ENCODE measurements around the gene AHNAK.

The AHNAK gene

DNA sequence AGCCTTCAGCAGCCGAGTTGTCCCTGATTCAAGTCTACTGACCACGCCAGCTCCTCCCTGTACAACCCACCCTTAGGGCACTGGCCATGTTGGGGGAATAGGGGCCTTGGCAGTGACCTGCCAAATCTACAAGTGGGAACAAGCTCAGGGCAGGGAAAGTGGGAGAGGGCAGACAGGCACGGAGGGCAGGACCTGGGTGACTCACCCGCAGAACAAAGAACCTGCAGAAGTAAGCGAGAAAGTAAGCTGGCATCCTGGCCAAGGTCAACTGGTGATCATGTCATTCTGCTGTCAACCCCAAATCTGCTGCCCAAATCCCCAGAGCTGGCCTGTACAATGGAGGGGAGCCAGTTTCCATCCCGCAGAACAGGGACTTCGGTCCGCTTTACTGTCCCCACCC lies 135.6 kb downstream of the AHNAK start:
- no peak overlapping the region for H2AFZ ChIP-seq (ENCODE audit: low read depth)
- no peaks in the 10 kb centered on the region for H3K4me1 ChIP-seq (ENCODE audit: low read depth, poor library complexity, severe bottlenecking)
- H3K27ac ChIP-seq = no peak overlapping the region
- no peak overlapping the region for H3K4me2 ChIP-seq
- no peak overlapping the region for H3K9ac ChIP-seq
- TF ChIP-seq, protein P1, sequence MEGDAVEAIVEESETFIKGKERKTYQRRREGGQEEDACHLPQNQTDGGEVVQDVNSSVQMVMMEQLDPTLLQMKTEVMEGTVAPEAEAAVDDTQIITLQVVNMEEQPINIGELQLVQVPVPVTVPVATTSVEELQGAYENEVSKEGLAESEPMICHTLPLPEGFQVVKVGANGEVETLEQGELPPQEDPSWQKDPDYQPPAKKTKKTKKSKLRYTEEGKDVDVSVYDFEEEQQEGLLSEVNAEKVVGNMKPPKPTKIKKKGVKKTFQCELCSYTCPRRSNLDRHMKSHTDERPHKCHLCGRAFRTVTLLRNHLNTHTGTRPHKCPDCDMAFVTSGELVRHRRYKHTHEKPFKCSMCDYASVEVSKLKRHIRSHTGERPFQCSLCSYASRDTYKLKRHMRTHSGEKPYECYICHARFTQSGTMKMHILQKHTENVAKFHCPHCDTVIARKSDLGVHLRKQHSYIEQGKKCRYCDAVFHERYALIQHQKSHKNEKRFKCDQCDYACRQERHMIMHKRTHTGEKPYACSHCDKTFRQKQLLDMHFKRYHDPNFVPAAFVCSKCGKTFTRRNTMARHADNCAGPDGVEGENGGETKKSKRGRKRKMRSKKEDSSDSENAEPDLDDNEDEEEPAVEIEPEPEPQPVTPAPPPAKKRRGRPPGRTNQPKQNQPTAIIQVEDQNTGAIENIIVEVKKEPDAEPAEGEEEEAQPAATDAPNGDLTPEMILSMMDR (conservative IDR thresholded peaks at IDR 0.05; ENCODE audit: low read depth, low read length) = no peak
- H3K27me3 ChIP-seq (ENCODE audit: insufficient read depth, low read depth) = no peaks in the 10 kb centered on the region
- H3K36me3 ChIP-seq (ENCODE audit: insufficient read depth) = no peaks in the 10 kb centered on the region
- no peaks in the 10 kb centered on the region for H4K20me1 ChIP-seq (ENCODE audit: insufficient read depth)
- H3K79me2 ChIP-seq (ENCODE audit: insufficient read depth, low read depth) = no peaks in the 10 kb centered on the region
- H3K4me3 ChIP-seq (IDR thresholded peaks at IDR 0.05; ENCODE audit: insufficient read depth, low read depth, low read length) = no peak overlapping the region

DNA sequence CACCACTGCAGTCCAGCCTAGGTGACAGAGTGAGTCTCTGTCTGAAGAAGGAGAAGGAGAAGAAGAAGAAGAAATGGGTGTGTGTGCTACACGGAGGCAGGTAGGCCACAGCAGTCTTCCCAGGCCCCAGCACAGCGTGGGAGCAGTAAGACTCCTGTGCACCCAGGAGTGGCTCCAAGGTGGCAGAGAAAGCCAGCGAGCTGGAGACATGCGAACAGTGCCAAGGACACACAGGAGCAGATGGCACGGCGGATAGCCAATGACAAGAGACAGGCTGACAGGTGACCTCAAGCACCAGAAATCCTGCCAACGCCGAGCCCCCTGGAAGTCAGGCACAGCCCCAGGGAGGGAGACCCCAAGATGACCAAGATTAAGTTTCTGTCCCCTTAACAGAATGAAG lies 136.8 kb downstream of the AHNAK start:
- Histone ChIP-seq H3K79me2 (ENCODE audit: insufficient read depth, low read depth) (no peaks in the 10 kb centered on the region), H3K4me2 (no peak overlapping the region), H3K36me3 (ENCODE audit: insufficient read depth) (no peaks in the 10 kb centered on the region), H3K27ac (no peak overlapping the region), H3K9ac (no peak overlapping the region), H4K20me1 (ENCODE audit: insufficient read depth) (no peaks in the 10 kb centered on the region), H2AFZ (ENCODE audit: low read depth) (no peak overlapping the region), H3K4me1 (ENCODE audit: low read depth, poor library complexity, severe bottlenecking) (no peaks in the 10 kb centered on the region), H3K4me3 (IDR thresholded peaks at IDR 0.05; ENCODE audit: insufficient read depth, low read depth, low read length) (no peak overlapping the region), H3K27me3 (ENCODE audit: insufficient read depth, low read depth) (no peaks in the 10 kb centered on the region)
- TF ChIP-seq, protein P1 (conservative IDR thresholded peaks at IDR 0.05; ENCODE audit: low read depth, low read length) = no peak

DNA sequence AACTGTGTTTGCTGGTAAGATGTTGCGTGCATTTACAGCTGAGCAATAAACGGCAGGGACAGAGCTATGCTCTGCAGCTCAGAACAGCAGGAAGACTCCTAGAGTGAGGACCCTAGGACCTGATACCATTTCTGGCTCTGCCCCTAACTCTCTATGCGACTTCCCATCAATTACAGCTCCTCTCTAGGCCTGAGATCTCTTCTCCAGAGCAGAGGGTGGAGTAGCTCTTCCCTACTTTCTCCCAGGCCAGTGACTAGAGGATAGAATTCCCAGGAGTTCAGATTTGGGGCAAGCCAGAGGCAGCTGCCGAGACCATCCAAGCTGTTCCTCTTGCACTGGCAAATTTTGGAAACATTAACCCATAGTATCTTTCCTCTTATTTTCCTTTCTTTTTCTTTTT lies 140.6 kb downstream of the AHNAK start:
- Histone ChIP-seq H2AFZ (ENCODE audit: low read depth) (no peak overlapping the region), H3K27me3 (ENCODE audit: insufficient read depth, low read depth) (no peaks in the 10 kb centered on the region), H4K20me1 (ENCODE audit: insufficient read depth) (no peaks in the 10 kb centered on the region), H3K4me2 (no peak overlapping the region), H3K4me3 (IDR thresholded peaks at IDR 0.05; ENCODE audit: insufficient read depth, low read depth, low read length) (no peak overlapping the region), H3K79me2 (ENCODE audit: insufficient read depth, low read depth) (no peaks in the 10 kb centered on the region), H3K36me3 (ENCODE audit: insufficient read depth) (no peaks in the 10 kb centered on the region), H3K9ac (no peak overlapping the region), H3K4me1 (ENCODE audit: low read depth, poor library complexity, severe bottlenecking) (no peaks in the 10 kb centered on the region), H3K27ac (no peak overlapping the region)
- TF ChIP-seq, protein P1 (conservative IDR thresholded peaks at IDR 0.05; ENCODE audit: low read depth, low read length) = no peak

DNA sequence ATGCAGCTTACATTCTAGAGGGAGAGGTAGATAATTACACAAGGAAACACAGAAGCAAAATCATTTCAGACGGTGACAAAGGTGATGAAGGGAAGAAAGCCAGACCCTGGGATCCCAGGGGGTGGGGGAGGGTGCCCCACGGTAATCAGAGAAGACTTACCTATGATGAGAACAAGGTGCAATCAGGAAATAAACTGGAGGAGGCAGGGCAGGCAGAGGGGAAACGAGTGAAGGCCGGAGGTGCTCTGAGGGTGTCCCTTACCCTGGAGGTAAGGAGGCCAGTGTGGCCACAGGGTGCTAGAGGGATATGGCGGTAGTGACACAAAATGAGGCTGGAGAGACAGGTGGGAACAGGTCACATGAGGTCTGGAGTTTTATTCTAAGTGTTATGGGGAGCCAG lies 141.7 kb downstream of the AHNAK start:
- Histone ChIP-seq H3K79me2 (ENCODE audit: insufficient read depth, low read depth) (no peaks in the 10 kb centered on the region), H3K36me3 (ENCODE audit: insufficient read depth) (no peaks in the 10 kb centered on the region), H3K27me3 (ENCODE audit: insufficient read depth, low read depth) (no peaks in the 10 kb centered on the region), H2AFZ (ENCODE audit: low read depth) (no peak overlapping the region), H3K4me2 (no peak overlapping the region), H3K9ac (no peak overlapping the region), H3K4me1 (ENCODE audit: low read depth, poor library complexity, severe bottlenecking) (no peaks in the 10 kb centered on the region), H3K27ac (no peak overlapping the region), H4K20me1 (ENCODE audit: insufficient read depth) (no peaks in the 10 kb centered on the region), H3K4me3 (IDR thresholded peaks at IDR 0.05; ENCODE audit: insufficient read depth, low read depth, low read length) (no peak overlapping the region)
- TF ChIP-seq, protein P1 (conservative IDR thresholded peaks at IDR 0.05; ENCODE audit: low read depth, low read length) = no peak

DNA sequence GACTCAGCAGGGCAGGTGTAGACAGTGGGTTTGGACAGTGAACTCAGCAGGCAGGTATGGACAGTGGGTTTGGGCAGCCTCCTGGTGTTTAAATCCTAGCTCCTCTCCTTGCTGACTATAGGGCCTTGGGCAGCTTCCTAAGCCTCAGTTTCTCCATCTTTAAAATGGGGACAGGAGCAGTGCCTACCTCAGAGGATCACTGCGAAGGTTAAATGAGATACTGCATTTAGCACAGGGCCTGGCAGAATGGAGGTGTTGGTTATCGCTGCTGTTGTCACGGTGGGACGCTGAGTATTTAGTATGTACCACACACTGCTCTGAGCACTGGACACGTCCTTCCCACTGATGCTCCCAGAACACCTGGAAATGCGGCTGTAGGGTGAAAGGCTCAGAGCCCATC lies 142.2 kb downstream of the AHNAK start:
- Histone ChIP-seq H3K4me1 (ENCODE audit: low read depth, poor library complexity, severe bottlenecking) (no peaks in the 10 kb centered on the region), H3K4me3 (IDR thresholded peaks at IDR 0.05; ENCODE audit: insufficient read depth, low read depth, low read length) (no peak overlapping the region)
- TF ChIP-seq, protein P1 (conservative IDR thresholded peaks at IDR 0.05; ENCODE audit: low read depth, low read length) = no peak

More for the DNA sequence above, 142.2 kb downstream of the AHNAK start:
- Histone ChIP-seq H3K36me3 (ENCODE audit: insufficient read depth) (no peaks in the 10 kb centered on the region), H4K20me1 (ENCODE audit: insufficient read depth) (no peaks in the 10 kb centered on the region), H3K9ac (no peak overlapping the region), H3K27me3 (ENCODE audit: insufficient read depth, low read depth) (no peaks in the 10 kb centered on the region), H2AFZ (ENCODE audit: low read depth) (no peak overlapping the region), H3K27ac (no peak overlapping the region), H3K4me2 (no peak overlapping the region), H3K79me2 (ENCODE audit: insufficient read depth, low read depth) (no peaks in the 10 kb centered on the region)
